NCI-H2196 (cell line): Measurements from ENCODE around the gene ARMC12.

Experiments
- DNase-seq: peaks from one replicate; lab custom pipeline; 2025; ENCODE audit not compliant: unreplicated experiment; lab: John Stamatoyannopoulos, UW

Gene ARMC12

GRCh38 chr6:35774116-35774794, 37.4 kb downstream of the ARMC12 start:
- no peak for DNase-seq

DNA sequence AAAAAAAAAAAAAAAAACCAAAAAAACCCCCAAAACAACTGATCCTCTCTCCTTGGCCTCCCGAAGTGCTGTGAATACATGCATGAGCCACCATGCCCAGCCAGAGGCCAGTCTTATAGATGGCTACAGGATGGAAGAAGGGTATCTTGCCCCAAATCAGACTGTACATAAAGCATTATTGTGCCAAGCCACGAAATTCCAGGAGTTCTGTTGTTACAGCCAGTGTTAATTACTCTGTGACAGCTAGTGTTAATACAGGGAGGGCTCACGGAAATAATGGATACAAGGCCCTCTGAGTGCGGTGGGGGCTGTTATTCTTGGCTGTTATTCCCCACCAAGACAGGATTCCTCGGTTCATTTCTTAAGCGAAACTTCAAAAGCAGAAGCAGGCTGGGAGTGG, 38.2 kb downstream of the ARMC12 start:
- no peak for DNase-seq

DNA sequence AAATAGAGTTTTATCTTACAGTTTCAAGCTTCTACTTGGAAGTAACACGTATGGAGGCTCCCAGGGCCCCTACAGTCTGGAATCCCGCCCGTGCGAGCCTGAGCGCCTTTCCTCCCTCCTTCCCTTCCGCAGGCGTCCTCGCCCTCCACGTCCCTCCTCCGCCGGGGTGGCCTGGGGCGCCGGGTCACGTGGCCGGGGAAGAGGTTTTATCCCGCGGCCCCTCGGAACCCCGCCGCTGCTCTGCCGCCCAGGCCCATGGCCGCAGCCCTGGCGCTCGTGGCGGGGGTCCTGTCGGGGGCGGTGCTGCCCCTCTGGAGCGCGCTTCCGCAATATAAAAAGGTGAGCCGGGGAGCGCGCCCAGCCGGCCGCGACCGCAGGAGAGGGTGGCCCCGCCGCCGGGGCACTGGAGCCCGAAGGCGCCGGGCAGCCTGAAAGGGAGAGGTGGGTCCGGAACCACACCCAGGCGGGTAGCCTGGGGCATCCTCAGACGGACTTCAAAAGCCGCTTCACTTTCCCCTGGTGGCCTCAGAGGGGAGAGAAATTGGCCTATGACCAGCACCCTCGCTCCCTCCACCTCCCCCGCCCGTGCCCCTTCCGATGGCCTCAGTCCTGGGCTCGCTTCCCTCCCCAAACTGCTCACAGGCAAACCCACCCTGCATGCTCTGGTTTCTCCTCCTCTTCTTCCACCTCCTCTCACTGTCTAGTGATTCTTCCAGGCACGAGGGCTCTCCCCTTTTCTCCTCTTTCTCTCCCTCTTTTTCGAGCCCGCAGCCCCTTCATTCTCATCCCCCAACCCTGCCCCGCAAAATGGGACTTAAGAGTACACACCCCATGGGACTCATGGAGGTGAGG, 39.8 kb downstream of the ARMC12 start, which contains the start of gene CLPSL2:
TSS of gene CLPSL2 (plus strand) at position 235 of the 852 bp plus-strand sequence. CDS start at position 256, 21 bp downstream.
- no peak for DNase-seq

DNA sequence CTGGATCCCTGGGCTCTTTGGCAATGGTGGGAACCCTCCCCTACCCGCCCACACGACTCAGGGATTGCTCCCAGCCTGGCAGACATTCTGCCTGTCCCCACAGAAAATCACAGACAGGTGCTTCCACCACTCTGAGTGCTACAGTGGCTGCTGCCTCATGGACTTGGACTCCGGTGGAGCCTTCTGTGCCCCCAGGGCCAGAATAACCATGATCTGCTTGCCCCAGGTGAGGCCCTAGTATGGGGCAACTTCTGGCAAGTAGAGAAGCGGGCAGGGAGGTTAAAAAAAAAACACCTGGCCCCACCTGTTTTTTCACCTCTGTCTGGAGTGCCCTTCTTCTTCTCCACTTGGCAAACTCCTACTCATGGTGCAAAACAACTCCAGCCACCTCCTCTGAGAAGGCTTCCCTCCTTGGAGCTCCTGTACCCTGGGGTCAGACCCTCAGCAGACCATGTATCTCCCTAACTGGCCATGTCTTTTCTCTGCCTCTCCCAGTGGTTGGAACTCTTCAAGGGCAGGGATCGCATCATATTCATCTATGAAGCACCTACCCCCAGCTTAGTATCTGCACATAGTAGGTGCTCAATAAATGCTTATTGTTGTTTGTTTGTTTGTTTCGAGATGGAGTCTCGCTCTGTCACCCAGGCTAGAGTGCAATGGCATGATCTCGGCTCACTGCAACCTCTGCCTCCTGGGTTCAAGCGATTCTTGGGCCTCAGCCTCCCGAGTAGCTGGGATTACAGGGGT, 40.7 kb downstream of the ARMC12 start:
- DNase-seq = no peak

- no peak for DNase-seq
Measured at GRCh38 chr6:35778437-35778836, 41.6 kb downstream of the ARMC12 start.

DNA sequence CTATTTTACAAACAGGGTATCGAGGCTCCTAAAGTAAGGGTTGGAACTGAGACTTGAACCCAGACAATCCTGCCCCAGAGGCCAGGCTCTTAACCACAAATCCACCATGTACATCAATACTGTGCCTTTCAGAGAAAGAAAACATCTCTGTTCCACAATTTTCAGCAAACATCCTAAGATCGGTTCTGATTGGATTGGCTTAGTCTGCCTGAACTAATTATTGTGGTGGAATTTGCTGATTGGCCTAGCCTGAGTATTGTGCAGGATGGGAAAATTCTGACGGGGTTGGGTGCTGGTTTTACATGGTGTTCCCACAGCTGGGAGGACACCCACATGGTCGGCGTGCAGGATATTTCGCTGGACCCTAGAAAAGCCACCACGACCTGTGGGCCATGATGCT, 43.9 kb downstream of the ARMC12 start, which contains the start of gene CLPSL1:
TSS of gene CLPSL1 (plus strand) at position 301 of the 400 bp plus-strand sequence. CDS start at position 393, 92 bp downstream.
- no peak for DNase-seq

DNA sequence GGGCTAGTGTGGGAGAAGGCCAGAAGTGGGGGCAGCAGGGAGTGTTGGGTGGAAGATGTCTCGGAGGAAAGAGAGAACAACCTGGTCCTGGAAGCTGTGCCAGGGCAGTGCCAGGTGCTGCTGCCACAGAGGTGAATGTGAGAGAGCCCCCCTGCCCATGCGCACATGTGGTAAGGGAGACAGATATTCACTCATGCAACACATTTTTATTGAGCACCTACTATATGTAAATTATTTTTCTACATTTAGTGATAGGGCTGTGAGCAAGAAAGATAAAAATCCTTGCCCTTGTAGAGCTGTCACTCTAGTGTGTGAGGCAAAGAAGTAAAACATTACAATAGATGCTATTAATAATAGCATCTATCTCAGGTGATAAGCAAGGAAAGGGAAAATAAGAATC, 44.5 kb downstream of the ARMC12 start:
- no peak for DNase-seq

- peak; percentile 27 for DNase-seq
Measured at GRCh38 chr6:35782424-35782823, 45.6 kb downstream of the ARMC12 start.

- DNase-seq = no peak
Measured at GRCh38 chr6:35784200-35784599, 47.4 kb downstream of the ARMC12 start.

DNA sequence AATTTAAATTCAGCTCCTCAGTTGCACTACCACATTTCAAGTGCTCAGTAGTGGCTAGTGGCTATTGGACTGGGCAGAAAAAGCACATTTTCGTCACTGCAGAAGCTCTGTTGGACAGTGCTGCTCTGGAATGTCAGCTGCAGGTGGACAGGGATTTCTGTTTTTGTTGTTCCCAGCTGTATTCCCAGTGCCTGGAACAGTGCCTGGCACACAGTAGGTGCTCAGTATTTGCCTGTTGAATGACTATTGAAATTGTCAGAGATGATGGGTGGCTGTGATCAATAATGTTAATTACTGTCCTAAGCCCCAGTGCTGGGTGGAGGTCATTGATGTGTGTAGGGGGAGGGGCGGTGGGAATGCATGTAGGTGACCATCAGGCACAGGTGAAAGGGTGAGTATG, 49.4 kb downstream of the ARMC12 start:
- DNase-seq = no peak

DNA sequence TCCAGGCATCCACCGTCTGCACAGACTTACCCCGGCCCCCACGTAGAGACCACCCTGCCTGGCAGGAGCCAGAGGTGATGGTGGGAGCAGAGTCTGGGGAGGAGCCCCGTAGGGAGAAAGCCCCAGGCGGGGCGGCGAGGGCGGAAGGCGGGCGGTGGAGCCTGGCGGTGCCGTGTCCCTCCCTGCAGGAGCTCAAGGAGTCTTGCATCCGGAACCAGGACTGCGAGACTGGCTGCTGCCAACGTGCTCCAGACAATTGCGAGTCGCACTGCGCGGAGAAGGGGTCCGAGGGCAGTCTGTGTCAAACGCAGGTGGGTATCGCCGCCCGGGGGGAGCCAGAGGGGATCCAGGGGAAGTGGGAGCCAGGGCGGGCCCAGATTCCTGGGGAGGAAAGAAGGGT, 50.0 kb downstream of the ARMC12 start:
- DNase-seq = no peak

DNA sequence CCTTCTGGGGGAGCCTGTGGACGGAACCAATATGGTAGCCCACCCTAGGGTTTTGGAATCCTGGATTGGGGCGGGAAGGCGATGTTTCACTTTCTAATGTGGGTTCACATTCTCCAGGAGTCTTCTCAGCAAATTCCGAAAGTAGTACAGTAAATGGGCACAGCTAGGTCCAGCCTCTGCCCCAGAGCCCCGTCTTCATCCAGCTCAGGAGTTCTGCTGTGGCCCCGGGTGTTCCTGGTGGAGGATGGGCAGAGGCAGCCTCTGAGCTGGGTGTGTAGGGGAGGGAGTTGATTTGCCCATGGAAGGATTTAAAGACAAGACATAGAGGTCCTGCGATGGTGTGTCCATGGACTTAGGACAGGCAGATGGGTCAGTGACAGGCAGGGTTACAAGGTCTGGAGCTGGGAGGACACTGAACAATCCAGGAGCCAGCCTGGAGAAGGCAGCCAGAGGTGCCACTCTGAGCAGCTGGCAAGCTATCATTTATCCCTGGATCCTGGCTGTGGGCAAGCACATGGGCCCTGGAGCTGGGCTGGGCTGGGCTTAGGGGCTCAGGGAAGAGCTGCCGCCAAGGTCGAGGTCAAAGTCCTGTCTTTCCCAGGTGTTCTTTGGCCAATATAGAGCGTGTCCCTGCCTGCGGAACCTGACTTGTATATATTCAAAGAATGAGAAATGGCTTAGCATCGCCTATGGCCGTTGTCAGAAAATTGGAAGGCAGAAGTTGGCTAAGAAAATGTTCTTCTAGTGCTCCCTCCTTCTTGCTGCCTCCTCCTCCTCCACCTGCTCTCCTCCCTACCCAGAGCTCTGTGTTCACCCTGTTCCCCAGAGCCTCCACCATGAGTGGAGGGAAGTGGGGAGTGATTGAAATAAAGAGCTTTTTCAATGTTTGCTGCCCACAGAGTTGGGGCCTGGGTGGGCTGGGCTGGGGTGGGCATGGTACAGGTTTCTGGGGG, 50.7 kb downstream of the ARMC12 start:
- DNase-seq = no peak

- no peak for DNase-seq
Measured at GRCh38 chr6:35788423-35788982, 51.7 kb downstream of the ARMC12 start.

DNA sequence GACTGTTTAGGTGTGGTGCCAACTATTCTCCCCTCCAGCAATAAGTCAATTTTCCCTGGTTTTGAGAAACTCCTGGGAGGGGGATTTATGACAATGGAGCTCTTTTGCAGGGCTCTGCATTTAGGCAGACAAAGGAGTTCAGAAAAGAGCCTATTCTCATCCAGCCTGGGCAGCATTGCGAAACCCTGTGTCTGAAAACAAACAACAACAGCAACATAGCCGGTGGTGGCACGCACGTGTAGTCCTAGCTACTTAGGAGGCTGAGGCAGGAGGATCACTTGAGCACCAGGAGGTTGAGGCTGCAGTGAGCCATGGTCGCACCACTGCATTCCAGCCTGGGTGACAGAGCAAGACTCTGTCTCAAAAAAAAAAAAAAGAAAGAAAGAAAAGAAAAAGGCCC, 53.9 kb downstream of the ARMC12 start:
- no peak for DNase-seq

- DNase-seq = no peak
Measured at GRCh38 chr6:35794536-35795452, 58.0 kb downstream of the ARMC12 start.

- no peak for DNase-seq
Measured at GRCh38 chr6:35795453-35796071, 58.7 kb downstream of the ARMC12 start.

DNA sequence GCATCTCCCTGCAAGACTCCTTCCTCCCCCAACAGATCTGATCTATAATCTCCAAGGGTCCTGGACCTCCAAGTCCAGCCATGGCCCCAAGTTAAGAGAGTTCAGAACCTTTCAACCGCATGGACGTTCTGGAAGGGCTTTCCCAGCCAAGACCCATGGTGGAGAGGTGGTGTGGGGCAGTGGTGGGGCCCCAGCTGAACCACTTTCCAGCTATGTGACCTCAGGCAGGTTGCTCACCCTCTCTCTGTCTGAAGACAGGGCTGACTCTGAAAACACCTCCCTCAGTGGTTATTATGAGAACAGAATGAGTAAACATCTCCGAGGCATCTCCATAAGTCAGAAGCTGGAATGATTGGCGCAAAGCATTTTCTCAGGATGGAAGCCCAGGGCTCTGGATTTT, 59.4 kb downstream of the ARMC12 start:
- no peak for DNase-seq

DNA sequence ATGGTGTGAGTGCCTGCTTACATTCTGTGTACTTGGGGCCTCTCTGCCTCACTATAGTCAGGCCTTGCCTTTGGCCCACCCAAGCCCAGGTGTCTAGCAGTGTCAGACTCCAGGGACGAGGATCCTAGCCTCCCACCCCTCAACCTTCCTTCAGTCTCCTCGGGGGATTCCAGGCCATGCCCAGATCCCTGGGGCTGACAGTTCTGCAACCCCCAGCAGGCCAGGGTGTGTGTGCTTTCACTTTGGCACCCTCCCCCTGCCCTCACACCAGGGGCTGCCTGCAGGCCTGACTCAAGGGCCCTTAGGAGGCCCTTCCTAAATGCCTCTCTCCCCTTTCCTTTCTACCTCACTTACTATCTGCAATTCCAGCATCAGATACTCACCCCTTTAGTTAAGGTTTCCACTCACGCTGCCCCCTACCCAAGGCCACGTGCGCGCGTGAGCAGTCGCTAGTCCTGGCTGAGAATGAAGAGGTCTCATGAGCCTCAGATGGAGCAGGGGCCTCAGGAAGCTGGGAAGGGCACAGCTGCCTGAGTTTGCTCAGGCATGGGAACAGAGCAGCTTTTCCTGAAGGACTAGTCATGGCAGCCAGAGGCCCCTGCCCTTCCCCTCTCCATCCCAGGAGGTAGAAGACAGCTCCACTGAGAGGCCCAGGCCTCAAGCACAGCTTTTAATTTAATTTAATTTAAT, 61.1 kb downstream of the ARMC12 start:
- no peak for DNase-seq
